Measurements from ENCODE around the gene HOGA1. TPM values are rescaled to one million over a fixed set of nuclear protein-coding genes. Genes with fewer than 3 reads are reported as not detected.
"Not testable (repeated sequence)": the region's sequence is repeated elsewhere in the genome, so short reads cannot be mapped to it uniquely, and the experiment has no call there.

The HOGA1 gene
- total RNA-seq, 1 donor from 2014 or later = 2.1 TPM

- no peak for DNase-seq (ENCODE audit: extremely low spot score, unreplicated experiment)
- peaks cover 10% of the 10 kb centered on the region for H3K4me1 Mint-ChIP-seq (ENCODE audit: unreplicated experiment)
Observed at GRCh38 chr10:97648562-97649404, 64.6 kb downstream of the HOGA1 start.

GRCh38 chr10:97649405-97649750, 65.2 kb downstream of the HOGA1 start:
- Mint-ChIP-seq H3K36me3 (peaks cover 26% of the 10 kb centered on the region), H3K4me1 (ENCODE audit: unreplicated experiment) (peaks cover 10% of the 10 kb centered on the region), H3K4me3 (peak overlapping the region; percentile 46), H3K27ac (peak overlapping the region; percentile 87)
- not testable (repeated sequence) for H3K9me3 Mint-ChIP-seq; H3K27me3 Mint-ChIP-seq; DNase-seq (ENCODE audit: extremely low spot score, unreplicated experiment)

More at GRCh38 chr10:97648562-97649404, 64.6 kb downstream of the HOGA1 start:
- Mint-ChIP-seq H3K4me3 (peak overlapping the region; percentile 46), H3K9me3 (no peaks in the 10 kb centered on the region), H3K27me3 (no peaks in the 10 kb centered on the region), H3K27ac (peak overlapping the region; percentile 87), H3K36me3 (peaks cover 22% of the 10 kb centered on the region)
- TF ChIP-seq CTCF (conservative IDR thresholded peaks at IDR 0.05) = no peak

GRCh38 chr10:97650726-97651125, 66.5 kb downstream of the HOGA1 start:
- no peak overlapping the region for H3K27ac Mint-ChIP-seq
- no peaks in the 10 kb centered on the region for H3K27me3 Mint-ChIP-seq
- no peaks in the 10 kb centered on the region for H3K9me3 Mint-ChIP-seq
- DNase-seq (ENCODE audit: extremely low spot score, unreplicated experiment) = no peak
- TF ChIP-seq CTCF (conservative IDR thresholded peaks at IDR 0.05) = no peak
- H3K4me3 Mint-ChIP-seq = no peak overlapping the region
- peaks cover 10% of the 10 kb centered on the region for H3K4me1 Mint-ChIP-seq (ENCODE audit: unreplicated experiment)
- peaks cover 20% of the 10 kb centered on the region for H3K36me3 Mint-ChIP-seq

GRCh38 chr10:97651773-97652172, 67.6 kb downstream of the HOGA1 start:
- Mint-ChIP-seq H3K4me1 (ENCODE audit: unreplicated experiment) (peaks cover 10% of the 10 kb centered on the region), H3K9me3 (no peaks in the 10 kb centered on the region), H3K27ac (no peak overlapping the region), H3K27me3 (no peaks in the 10 kb centered on the region), H3K4me3 (no peak overlapping the region), H3K36me3 (peaks cover 22% of the 10 kb centered on the region)
- no peak for DNase-seq (ENCODE audit: extremely low spot score, unreplicated experiment)
- no peak for TF ChIP-seq CTCF (conservative IDR thresholded peaks at IDR 0.05)

- Mint-ChIP-seq H3K27me3 (no peaks in the 10 kb centered on the region), H3K4me3 (no peak overlapping the region), H3K9me3 (no peaks in the 10 kb centered on the region), H3K4me1 (ENCODE audit: unreplicated experiment) (peaks cover 4% of the 10 kb centered on the region), H3K27ac (no peak overlapping the region), H3K36me3 (peaks cover 24% of the 10 kb centered on the region)
- no peak for TF ChIP-seq CTCF (conservative IDR thresholded peaks at IDR 0.05)
- no peak for DNase-seq (ENCODE audit: extremely low spot score, unreplicated experiment)
Observed at GRCh38 chr10:97656777-97657176, 72.6 kb downstream of the HOGA1 start.

- no peak overlapping the region for H3K27ac Mint-ChIP-seq
- H3K9me3 Mint-ChIP-seq = no peaks in the 10 kb centered on the region
Observed at GRCh38 chr10:97659589-97659988, 75.4 kb downstream of the HOGA1 start.

More at GRCh38 chr10:97659589-97659988, 75.4 kb downstream of the HOGA1 start:
- Mint-ChIP-seq H3K4me1 (ENCODE audit: unreplicated experiment) (peaks cover 4% of the 10 kb centered on the region), H3K36me3 (peaks cover 23% of the 10 kb centered on the region), H3K27me3 (no peaks in the 10 kb centered on the region), H3K4me3 (no peak overlapping the region)
- no peak for TF ChIP-seq CTCF (conservative IDR thresholded peaks at IDR 0.05)
- no peak for DNase-seq (ENCODE audit: extremely low spot score, unreplicated experiment)

Data from type B pancreatic cell (in vitro differentiated cells).